HG03457 (cell line): ENCODE results near the gene COL6A3.

Experiments
- ATAC-seq: cut with Tn5 transposase; IDR thresholded peaks from one replicate; pipeline ENCODE4 v1.9.1; 2021; ENCODE audit warnings: moderate number of reproducible peaks; ENCODE audit not compliant: unreplicated experiment

COL6A3 gene, protein sequence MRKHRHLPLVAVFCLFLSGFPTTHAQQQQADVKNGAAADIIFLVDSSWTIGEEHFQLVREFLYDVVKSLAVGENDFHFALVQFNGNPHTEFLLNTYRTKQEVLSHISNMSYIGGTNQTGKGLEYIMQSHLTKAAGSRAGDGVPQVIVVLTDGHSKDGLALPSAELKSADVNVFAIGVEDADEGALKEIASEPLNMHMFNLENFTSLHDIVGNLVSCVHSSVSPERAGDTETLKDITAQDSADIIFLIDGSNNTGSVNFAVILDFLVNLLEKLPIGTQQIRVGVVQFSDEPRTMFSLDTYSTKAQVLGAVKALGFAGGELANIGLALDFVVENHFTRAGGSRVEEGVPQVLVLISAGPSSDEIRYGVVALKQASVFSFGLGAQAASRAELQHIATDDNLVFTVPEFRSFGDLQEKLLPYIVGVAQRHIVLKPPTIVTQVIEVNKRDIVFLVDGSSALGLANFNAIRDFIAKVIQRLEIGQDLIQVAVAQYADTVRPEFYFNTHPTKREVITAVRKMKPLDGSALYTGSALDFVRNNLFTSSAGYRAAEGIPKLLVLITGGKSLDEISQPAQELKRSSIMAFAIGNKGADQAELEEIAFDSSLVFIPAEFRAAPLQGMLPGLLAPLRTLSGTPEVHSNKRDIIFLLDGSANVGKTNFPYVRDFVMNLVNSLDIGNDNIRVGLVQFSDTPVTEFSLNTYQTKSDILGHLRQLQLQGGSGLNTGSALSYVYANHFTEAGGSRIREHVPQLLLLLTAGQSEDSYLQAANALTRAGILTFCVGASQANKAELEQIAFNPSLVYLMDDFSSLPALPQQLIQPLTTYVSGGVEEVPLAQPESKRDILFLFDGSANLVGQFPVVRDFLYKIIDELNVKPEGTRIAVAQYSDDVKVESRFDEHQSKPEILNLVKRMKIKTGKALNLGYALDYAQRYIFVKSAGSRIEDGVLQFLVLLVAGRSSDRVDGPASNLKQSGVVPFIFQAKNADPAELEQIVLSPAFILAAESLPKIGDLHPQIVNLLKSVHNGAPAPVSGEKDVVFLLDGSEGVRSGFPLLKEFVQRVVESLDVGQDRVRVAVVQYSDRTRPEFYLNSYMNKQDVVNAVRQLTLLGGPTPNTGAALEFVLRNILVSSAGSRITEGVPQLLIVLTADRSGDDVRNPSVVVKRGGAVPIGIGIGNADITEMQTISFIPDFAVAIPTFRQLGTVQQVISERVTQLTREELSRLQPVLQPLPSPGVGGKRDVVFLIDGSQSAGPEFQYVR (N-terminal part only)

DNA sequence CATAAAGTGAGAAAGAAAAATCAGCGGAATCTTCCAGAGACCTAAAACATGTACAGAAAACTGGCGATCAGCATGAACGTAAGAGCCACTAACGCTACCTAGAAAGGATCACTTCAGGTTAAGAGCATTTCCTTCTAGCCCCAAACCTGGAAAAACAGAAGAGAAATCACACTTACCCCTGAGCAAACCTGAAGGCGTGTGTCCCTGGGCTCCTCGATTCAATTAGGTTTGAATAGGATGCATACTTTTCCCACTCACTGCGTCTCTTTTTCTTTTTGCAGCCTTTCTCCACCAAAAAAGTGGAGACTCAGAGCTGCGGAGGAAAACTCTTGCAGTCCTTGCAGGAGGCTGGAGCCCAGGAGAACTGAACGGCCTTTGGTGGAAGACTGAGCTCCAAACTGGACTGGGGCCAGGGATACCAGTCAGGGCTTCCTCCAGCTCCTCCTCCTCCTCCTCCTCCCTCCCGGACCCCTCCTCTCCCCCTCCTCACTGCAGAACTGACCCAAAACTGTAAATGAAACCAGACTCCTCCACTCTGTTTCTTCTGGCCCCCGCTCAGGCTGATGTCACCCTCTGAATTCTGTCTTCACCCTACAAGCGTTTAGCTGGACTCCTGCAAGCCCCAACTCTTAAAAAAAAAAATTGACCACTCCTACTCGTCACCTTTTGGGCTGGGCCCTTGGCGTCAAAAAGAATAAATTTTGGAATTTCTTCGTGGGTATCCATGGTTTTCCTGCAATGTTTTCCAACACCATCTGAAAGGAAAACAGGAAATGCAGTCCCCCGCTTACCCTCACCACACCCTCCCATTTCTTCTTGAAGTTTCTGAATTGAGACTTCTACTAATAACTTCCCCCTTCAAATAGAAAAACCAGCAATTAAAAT, at the start of gene COL6A3:
Gene COL6A3, minus strand, starts transcription at position 388 of the 885 bp plus-strand sequence. CDS start 17,347 bp downstream, outside the sequence.
- no peak for ATAC-seq

DNA sequence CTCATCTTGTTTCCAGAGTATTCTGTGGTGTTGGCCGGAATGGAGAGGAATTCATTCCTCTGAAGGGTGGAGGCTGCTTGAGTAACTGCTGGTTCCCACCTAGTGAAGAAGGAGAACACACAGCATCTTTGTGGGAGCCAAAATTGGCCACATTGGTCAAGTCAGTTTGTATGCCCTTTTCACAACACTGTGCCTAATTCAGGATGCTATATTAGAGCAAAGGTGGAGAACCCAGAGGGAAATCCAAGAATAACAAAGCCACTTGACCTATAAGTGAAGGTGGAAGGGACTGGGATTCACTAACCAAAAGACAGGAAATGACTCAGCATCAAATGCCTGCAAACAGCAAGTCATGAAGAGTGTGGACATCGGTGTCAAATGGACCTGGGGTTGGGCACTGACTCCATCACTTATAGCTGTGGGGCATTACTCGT, 45.8 kb upstream of the COL6A3 start:
- no peak for ATAC-seq

DNA sequence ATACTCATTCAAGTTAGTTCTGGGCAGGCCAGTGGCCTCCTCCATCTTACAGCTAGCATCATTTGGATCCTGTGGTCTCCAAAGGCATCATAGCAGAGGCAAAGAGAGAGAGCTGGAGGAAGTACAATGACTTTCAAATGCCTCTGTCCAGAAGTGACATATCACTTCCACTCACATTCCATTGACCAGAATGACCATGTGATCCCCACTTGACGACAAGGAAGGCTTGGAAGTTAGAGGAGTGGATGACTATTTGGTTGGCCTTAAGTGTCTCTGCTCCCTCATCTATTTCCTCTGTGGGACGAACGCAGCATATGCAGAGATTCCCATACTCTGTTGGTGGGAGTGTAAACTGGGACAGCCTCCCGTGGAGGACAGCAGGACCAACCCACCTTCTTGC, 45.3 kb upstream of the COL6A3 start:
- ATAC-seq: no peak

DNA sequence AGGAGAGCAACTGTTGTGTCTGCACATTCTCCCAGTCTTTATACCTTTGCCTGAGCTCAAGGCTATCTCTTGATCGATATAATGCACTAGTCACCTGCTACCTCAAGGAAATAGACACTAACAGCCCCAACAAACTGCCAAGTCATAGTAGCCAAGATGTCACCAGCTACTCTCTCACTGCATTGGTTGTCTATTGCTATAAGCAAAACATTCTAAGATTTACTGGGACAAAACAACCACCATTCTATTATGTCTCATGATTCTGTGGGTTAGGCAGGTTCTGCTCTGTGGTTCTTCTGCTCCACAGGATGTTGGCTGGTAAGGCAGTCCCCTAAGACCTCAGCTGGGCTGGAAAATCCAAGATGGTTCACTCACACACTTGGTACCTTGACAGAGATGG, 44.6 kb upstream of the COL6A3 start:
- no peak for ATAC-seq

DNA sequence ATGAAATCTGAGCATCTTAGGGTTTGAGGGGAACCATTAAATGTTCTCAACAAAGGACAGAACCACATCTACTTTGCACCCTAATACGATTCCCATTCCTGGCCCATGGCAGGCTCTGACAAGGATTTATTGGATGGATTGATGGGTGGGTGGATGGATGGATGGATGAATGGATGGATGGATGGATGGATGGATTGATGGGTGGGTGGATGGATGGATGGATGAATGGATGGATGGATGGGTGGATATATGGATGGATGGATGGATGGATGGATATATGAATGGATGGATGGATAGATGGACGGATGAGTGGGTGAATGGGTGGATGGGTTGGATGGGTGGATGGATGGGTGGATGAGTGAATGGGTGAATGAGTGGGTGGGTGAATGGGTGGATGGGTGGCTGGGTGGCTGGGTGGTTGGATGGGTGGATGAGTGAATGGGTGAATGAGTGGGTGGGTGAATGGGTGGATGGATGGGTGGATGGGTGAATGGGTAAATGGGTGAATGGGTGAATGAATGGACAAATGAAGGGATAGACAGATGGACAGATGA, 43.5 kb upstream of the COL6A3 start:
- ATAC-seq: no peak

DNA sequence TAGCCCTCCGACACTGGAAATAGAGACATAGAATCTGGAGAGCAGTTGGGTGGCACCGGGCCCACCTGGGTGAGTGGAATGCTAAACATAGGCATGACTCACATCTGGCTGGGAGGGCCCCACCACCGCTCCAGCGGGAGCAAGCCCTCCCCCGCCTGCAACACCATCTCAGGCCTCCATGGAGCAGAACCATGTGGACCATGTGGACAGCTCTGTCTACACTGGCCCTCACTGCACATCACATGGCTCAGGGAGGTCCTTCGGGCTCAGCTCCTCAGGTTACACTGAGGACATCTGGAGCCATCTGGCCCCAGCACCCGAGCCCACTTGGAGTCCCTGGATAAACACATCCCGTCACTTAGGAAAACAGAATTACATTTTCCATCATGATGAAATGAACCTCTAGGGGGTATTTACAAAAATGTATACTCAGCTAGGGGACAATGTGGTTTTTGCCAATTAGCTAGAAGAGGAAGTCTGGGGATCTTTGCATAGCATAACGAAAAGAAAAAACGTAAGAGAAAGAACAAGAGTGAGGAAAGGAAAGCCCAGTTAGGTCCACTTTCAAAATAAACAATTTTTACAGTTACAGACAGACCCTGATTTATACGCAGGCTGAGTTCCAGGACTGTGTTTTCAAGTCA, 42.4 kb upstream of the COL6A3 start:
- ATAC-seq: no peak

DNA sequence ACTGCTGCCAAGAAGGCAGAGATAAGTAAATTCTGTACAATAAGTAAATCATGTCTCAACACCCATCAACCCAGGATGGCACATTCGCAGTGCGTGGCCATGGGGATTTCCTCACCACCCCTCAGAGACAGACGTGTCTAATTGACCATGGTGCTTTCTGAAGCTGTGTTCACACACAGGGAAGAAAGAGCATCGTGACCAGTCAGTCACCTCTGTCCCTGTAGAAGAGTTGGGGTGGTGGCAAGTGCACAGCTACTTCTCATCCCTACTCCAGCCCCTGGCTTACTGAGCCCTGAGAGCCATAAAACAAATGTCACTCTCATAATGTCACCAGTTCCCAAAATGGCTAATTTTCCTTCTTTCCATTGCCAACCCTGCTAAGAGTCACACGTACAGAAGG, 41.8 kb upstream of the COL6A3 start:
- ATAC-seq: no peak

DNA sequence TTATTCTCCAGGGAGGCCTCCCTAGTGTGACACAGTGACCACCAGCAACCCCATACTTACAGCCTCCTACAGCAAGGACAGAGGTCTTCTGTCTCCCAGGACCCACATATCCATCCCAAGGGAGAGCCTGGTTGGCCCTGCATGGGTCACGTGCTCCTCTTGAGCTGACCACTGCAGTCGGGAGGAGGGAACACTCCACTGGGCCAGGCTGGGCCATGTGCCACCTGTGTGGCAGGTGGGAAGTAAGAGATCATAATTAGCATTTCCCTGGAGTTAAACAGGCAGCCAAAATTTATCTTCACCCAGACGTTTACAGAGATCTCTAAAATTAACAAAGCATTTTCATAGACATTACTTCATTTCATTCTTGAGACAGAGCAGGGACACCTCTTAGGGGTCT, 39.7 kb upstream of the COL6A3 start:
- no peak for ATAC-seq

DNA sequence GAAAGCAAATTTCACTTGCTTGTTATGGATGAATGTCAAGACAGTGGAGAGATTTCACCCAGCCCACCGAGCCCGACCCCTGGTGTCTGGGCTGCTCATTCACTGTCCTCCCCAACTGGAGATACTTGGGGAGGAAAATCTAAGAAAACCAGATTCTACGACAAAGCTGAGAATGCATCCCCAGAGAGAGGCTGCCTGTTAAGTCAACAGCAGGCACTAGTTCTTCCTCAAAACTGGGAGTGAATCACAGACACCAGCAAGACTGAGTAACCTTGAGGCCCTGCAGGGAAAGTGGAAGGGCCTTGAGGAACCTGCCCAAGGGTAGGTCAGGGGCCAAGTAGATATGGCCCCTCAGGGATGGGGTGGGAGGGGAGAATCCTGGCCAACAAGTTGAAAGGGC, 38.9 kb upstream of the COL6A3 start:
- ATAC-seq: no peak

DNA sequence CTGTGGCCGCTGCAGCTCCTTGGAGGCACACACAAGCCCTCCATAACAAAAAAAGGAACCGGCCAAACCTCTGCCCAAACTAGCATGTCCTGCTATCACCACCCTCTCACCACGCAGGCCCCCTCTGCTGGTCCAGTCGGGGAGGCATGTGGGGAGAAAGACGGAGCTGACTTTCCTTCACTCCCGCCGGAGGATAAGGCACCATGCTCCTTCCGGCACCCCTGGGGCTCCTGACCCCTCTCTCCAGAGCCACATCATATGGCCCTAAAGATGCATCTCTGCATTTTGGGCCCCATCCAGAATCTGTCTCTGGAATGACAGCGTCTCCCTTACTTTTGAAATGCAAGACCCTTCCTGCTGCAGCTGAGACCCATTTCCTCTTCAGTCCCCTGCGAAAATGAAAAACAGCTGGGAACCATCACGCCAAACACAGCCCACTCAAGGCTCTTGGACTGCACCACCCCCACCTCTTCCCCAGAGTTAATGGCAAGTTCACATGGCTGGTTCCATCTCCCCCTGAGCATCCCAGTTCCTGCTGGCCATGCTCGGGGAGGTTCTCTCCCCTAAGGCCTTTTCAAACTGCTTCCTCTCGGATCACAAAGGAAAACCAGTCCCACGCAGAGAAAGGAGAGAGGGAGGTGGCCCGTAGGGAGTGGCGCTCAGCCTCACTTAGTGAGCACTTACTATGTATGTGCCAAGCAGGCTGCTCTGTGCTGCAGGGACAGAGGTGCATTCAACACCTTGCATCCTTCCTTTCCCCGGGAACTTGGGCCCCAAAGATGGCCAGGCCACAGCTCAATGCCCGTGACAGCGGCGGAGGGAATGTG, 37.9 kb upstream of the COL6A3 start:
- ATAC-seq: no peak

DNA sequence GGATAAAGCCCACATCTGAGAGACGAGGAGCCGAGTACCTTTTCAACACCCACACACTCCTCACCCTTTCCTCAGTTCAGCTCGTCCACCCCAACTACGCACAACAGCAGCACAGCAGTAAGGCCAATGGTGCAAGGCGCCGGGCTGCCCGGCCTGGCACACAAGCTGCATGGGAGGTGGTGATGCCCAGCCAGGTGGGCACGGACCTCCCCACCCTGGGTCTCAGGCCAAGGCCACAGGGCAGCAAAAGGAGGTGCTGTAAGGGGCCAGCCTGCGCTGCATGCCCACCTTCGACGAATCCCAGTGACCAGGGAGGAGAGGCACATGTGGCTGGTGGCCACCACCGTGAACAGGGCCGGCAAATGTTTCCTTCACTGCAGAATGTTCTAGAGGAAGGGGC, 36.6 kb upstream of the COL6A3 start:
- ATAC-seq: no peak

DNA sequence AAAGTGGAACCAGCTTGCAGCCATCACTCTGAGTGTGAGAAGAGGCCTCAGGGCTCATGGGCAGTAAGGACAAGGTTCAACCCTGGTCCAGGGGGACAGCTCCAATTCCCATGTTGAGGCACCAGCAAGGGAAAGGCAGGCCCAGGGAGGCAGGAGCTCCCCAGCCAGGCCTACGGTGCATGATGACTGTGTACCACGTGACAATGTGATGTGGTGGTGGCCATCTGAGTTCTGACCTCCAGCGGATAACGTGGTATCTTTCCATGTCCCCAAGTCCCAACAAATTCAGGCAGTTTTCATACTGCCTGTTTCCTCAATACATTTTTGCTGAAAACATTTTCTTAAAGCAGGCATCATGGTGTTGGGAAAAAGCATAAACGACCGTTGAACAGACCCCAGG, 36.1 kb upstream of the COL6A3 start:
- ATAC-seq: no peak

DNA sequence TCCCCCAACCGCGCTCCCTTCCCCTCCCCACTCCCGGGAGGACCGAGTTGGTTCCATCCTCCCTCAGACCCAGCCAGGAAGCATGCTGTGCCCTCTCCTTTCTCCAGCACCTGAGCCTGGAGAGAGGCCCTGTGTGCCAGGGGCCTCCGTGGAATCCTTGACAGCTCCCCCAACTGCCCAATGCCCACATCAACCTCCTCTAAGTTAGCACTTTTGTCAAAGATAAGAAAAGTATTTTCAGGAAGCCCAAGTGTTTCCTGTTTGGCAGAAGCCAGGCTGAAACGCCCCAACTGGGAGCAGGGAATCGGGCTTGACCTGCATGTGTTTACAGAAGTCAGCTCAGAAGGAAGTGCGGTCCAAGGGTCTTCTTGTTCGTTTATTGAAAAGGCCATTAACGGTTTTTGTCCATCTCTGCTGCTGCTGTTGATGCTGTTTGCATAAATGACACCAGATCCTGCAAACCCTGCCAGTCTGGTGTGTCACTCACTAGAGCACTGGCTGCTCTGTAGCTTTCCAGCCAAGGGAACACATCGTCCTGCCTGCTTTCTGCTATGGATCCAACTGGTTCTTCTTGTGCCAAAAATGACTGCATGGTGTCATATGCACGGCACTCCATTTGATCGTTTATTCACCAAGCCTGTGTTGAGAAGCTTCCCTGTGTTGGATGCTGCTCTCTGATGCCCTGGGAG, 35.4 kb upstream of the COL6A3 start:
- ATAC-seq: no peak

DNA sequence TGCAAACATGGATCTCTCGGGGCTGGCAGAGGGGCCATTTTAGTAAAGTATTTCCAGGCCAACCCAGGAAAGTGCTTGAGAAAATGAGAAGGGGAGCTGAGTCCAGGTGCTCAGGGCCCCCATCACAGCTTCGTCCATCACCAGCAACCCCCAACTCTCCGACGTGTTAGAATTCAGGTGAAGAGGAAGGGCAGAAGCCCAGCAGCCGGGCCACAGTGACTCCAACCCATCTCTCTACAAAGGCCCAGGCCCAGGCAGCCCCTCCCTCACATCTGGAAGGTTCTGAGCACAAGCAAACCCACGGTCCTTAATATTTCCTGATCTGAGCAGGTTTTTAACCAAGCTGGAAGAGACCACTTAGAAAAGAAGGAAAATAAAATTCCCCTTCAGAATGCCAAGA, 34.7 kb upstream of the COL6A3 start:
- no peak for ATAC-seq

DNA sequence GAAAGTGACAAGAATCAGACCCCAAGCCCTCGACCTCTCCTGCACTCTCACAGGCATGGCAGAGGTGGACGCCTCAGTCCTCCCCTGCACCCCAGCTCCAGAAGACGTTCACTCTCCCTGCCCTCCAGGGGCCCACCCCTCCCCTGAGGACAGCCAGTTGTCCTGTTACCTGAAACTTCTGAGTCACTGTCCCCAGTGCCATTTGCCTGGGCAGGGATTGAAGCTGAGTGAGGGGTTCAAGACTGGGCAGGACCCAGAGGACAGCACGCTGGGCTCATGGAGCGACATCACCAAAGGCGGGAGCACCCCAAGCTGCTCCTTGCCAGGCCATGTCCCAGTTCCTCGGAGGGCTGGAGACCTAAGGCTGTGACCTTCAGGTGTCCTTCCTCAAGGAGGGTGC, 34.2 kb upstream of the COL6A3 start:
- no peak for ATAC-seq

DNA sequence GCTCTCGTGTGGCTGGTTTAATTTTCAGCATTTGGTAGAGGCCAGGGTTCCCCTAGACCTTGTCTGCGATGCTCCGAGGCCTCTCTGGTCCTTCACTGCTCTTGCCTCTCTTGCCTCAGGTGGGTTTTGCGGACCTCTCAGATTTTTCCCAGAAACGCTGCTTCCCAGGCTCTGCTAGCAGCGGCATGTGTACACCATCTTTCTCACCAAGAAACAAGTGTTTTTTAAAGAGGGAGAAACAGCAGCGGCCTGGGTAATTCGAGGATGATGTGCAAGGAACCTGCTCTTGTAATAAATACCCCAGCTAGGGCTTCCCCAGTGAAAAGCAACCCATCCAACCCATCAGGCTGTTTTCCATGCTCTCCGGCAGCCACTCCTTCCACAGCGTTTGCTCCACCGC, 33.5 kb upstream of the COL6A3 start:
- ATAC-seq: no peak

DNA sequence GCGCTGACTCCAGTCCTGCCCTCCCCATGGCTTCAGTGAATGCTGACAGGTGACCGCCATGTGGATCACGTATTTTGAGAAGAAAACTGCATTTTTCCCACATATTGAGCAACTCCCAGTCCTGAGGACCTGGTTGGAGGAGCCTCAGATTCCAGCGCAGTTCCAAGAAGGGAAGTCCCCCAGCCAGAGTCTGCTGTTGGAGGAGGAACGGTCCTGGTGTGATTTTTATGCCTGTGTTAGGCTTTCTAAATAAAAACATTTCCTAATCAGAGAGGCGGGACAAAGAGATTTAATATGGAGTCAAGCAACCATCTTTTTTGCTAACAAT, 32.3 kb upstream of the COL6A3 start:
- ATAC-seq: no peak
